OCI-LY7 (cell line): ENCODE measurements around the gene RAB37. TPM values are rescaled to one million over a fixed set of nuclear protein-coding genes. Genes with fewer than 3 reads are reported as not detected.

Experiments
- BruUV-seq: library from RNA; stranded (reverse); fragments of 400-500 nt; replicated peaks from 2 replicates; lab custom pipeline; 2021; lab: Mats Ljungman, UMichigan
- CTCF ChIA-PET: fragments of 300-600 bp; sonication (Branson Sonifier 250); formaldehyde crosslinking; loops from one replicate; lab custom pipeline; 2022; ENCODE audit warnings: antibody characterized with exemption; ENCODE audit not compliant: unreplicated experiment; lab: Charles Lee
- POLR2A ChIA-PET: fragments of 300-600 bp; sonication (Branson Sonifier 250); formaldehyde crosslinking; loops from one replicate; lab custom pipeline; 2022; ENCODE audit warnings: antibody characterized with exemption; lab: Charles Lee
- DNase-seq: peaks from one replicate; pipeline ENCODE4 v3.0.0-alpha.2; 2015; ENCODE audit warnings: low spot score
- H2AFZ ChIP-seq: fragments of 200-600 bp; sonication (generic), shearing (Covaris generic); 2 replicates; pipeline ENCODE4 v1.6.1; 2014; ENCODE audit warnings: mild to moderate bottlenecking, antibody characterized with exemption, low read length, moderate library complexity
- H3K27ac ChIP-seq: fragments of 200-600 bp; sonication (generic); 2 replicates; pipeline ENCODE4 v1.5.1; 2014; ENCODE audit warnings: mixed run types, low read depth, mild to moderate bottlenecking, moderate library complexity, low read length, inconsistent platforms; ENCODE audit not compliant: poor library complexity, severe bottlenecking
- H3K36me3 ChIP-seq: fragments of 200-600 bp; sonication (generic); 2 replicates; pipeline ENCODE4 v1.6.1; 2014; ENCODE audit warnings: mild to moderate bottlenecking, antibody characterized with exemption, low read length, moderate library complexity, mixed read lengths; ENCODE audit not compliant: insufficient read depth
- H3K4me1 ChIP-seq: fragments of 200-600 bp; sonication (generic); 2 replicates; pipeline ENCODE4 v1.5.1; 2014; ENCODE audit warnings: mild to moderate bottlenecking, low read length; ENCODE audit not compliant: insufficient read depth, poor library complexity, severe bottlenecking
- H3K4me2 ChIP-seq: fragments of 200-600 bp; sonication (generic); 2 replicates; pipeline ENCODE4 v1.6.1; 2014; ENCODE audit warnings: mild to moderate bottlenecking, low read length
- H3K4me3 ChIP-seq: fragments of 200-600 bp; sonication (generic); 2 replicates; pipeline ENCODE4 v1.5.1; 2014; ENCODE audit warnings: mild to moderate bottlenecking, low read depth, low read length; ENCODE audit not compliant: poor library complexity, severe bottlenecking
- H3K79me2 ChIP-seq: fragments of 200-600 bp; sonication (generic); 2 replicates; pipeline ENCODE4 v1.6.1; 2016; ENCODE audit warnings: low read depth, mild to moderate bottlenecking, low read length, moderate library complexity, mixed read lengths; ENCODE audit not compliant: insufficient read depth
- H3K9me2 ChIP-seq: fragments of 200-600 bp; sonication (generic); 2 replicates; pipeline ENCODE4 v1.6.1; 2016; ENCODE audit warnings: mild to moderate bottlenecking, low read length, mixed read lengths; ENCODE audit not compliant: insufficient read depth
- H3K9me3 ChIP-seq: fragments of 200-600 bp; sonication (generic); 2 replicates; pipeline ENCODE4 v1.6.1; 2014; ENCODE audit warnings: mild to moderate bottlenecking, mixed run types, low read length, mixed read lengths
- H4K20me1 ChIP-seq: fragments of 200-600 bp; sonication (generic); 2 replicates; pipeline ENCODE4 v1.6.1; 2014; ENCODE audit warnings: mild to moderate bottlenecking, antibody characterized with exemption, low read length, moderate library complexity, mixed read lengths; ENCODE audit not compliant: insufficient read depth
- EZH2phosphoT487 ChIP-seq: fragments of 200-600 bp; sonication (generic); IDR thresholded peaks from 2 replicates; pipeline ENCODE4 v1.6.1; 2018; ENCODE audit warnings: low read depth, borderline replicate concordance, mild to moderate bottlenecking, mixed run types, antibody characterized with exemption, low read length, moderate library complexity, mixed read lengths
- intact Hi-C: fragments of 100-400 bp; cut with micrococcal nuclease; formaldehyde crosslinking; loops from one replicate; pipeline ENCODE4 v1.10.0; 2022; ENCODE audit not compliant: unreplicated experiment
- total RNA-seq, 2 experiments: library from RNA; depleted of rRNA in 1 of 2; stranded (reverse); fragments of >200 nt in 1 of 2; shearing (Covaris generic) in 1 of 2; gene quantifications; 2 replicates each; pipeline ENCODE4 v1.2.3, GENCODE V29; 2014 to 2022
- TF ChIP-seq, protein P1 (sequence below): fragments of 200-600 bp; sonication (generic); conservative IDR thresholded peaks from 2 replicates; pipeline ENCODE4 v1.5.1; 2014; ENCODE audit warnings: mild to moderate bottlenecking, antibody characterized with exemption, low read length, moderate library complexity, mixed read lengths

Gene RAB37
- total RNA-seq, 2 experiments from 2014 or later = 6.3 to 12.7 TPM

DNA sequence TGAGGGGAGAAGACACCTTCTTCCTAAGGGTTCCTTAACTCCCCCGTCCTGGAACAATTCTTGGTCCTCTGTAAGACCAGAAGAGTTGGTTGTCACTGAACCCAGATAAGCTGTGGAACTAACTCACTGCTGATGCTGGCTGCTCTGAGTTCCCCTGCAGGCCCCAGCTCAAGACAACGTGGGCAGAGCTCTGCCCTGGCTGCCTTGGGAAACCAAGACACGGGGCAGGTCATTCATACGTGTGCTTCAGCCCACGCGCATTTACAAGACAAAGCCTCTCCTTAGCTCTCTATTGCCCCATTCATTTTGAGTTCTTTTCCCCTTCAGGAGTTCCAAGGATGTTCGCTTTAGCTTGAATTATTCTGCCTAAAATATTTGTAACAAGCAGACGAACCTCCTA is 42.4 kb downstream of the RAB37 start:
- TSS peak; percentile 49 for BruUV-seq

DNA sequence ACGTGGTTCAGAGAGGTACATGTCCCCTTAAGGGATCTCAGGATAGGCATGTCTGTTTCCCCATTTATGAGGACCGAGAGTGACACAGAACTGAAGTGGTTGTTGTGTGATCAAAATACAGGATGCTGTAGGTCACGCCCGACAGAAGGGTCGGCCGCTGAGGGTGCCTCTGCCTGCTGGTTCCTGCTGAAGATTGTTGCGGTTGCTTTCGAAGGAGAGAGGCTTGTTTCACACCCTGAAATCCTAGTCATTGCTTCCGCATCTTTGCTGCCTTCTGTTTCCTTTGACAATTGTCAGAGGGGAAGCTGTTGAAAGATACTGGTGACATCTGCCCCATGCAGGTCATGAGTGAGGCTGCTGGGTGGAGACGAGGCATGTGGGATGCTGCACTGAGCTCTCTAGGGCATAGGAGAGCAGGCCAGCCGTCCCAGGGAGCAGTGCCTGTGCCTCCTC is 42.9 kb downstream of the RAB37 start:
- Histone ChIP-seq H3K36me3 (no peaks in the 10 kb centered on the region), H3K4me2 (no peak overlapping the region; the same call in 1 of the 2 replicates), H3K27ac (no peak overlapping the region), H3K79me2 (peaks cover 16% of the 10 kb centered on the region), H2AFZ (no peak overlapping the region), H3K4me1 (peaks cover 45% of the 10 kb centered on the region), H3K9me2 (no peaks in the 10 kb centered on the region), H3K9me3 (no peaks in the 10 kb centered on the region), H3K4me3 (no peak overlapping the region), H4K20me1 (no peaks in the 10 kb centered on the region; the same call in 1 of the 2 replicates)
- BruUV-seq = no TSS peak
- ChIA-PET POLR2A (interaction anchor here (0.6 to 1.2 kb wide), 2 partner anchors 43 to 52 kb away, joined by 3 to 4 read pairs; partner anchors contain the start of gene RAB37), CTCF (interaction anchor here (0.6 to 0.9 kb wide), 2 partner anchors 9 to 43 kb away, joined by 3 to 10 read pairs; partner anchors contain the start of gene RAB37)
- DNase-seq = peak; percentile 42
- intact Hi-C loops = no loop called here
- TF ChIP-seq EZH2phosphoT487 = no peak
- TF ChIP-seq, protein P1, sequence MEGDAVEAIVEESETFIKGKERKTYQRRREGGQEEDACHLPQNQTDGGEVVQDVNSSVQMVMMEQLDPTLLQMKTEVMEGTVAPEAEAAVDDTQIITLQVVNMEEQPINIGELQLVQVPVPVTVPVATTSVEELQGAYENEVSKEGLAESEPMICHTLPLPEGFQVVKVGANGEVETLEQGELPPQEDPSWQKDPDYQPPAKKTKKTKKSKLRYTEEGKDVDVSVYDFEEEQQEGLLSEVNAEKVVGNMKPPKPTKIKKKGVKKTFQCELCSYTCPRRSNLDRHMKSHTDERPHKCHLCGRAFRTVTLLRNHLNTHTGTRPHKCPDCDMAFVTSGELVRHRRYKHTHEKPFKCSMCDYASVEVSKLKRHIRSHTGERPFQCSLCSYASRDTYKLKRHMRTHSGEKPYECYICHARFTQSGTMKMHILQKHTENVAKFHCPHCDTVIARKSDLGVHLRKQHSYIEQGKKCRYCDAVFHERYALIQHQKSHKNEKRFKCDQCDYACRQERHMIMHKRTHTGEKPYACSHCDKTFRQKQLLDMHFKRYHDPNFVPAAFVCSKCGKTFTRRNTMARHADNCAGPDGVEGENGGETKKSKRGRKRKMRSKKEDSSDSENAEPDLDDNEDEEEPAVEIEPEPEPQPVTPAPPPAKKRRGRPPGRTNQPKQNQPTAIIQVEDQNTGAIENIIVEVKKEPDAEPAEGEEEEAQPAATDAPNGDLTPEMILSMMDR = no peak

More for the DNA sequence above, 42.4 kb downstream of the RAB37 start:
- Histone ChIP-seq H2AFZ (no peak overlapping the region), H4K20me1 (no peaks in the 10 kb centered on the region; the same call in 1 of the 2 replicates), H3K79me2 (peaks cover 18% of the 10 kb centered on the region), H3K27ac (no peak overlapping the region), H3K4me3 (no peak overlapping the region), H3K4me1 (peaks cover 41% of the 10 kb centered on the region), H3K36me3 (no peaks in the 10 kb centered on the region), H3K9me2 (no peaks in the 10 kb centered on the region), H3K4me2 (no peak overlapping the region; the same call in 1 of the 2 replicates), H3K9me3 (no peaks in the 10 kb centered on the region)
- CTCF ChIA-PET = interaction anchor here (0.6 to 0.9 kb wide), 2 partner anchors 9 to 42 kb away, joined by 3 to 10 read pairs; partner anchors contain the start of gene RAB37
- no peak for DNase-seq
- intact Hi-C loops = no loop called here
- TF ChIP-seq, protein P1 = no peak
- TF ChIP-seq EZH2phosphoT487 = no peak
- POLR2A ChIA-PET = interaction anchor here (0.6 to 2.0 kb wide), 3 partner anchors 41 to 53 kb away, joined by 3 to 7 read pairs (median 4); partner anchors contain the start of gene RAB37
